NCI-H510A (cell line): ENCODE results near the gene MX2.
"Not testable (repeated sequence)": the region's sequence is repeated elsewhere in the genome, so short reads cannot be mapped to it uniquely, and the experiment has no call there.

ENCODE experiments used
- DNase-seq: peaks from one replicate; lab custom pipeline; 2025; lab: John Stamatoyannopoulos, UW

Gene MX2

GRCh38 chr21:41361786-41362604, at the start of gene MX2:
Gene MX2 (plus strand): TSS chr21:41362027. CDS start chr21:41376907, 14,880 bp downstream.
- DNase-seq: no peak

- DNase-seq: not testable (repeated sequence)
Observed at GRCh38 chr21:41313285-41314164, 48.3 kb upstream of the MX2 start.

GRCh38 chr21:41315726-41316125, 46.1 kb upstream of the MX2 start:
- no peak for DNase-seq

GRCh38 chr21:41316200-41317062, 45.4 kb upstream of the MX2 start, which contains the start of gene FAM3B:
Gene FAM3B (plus strand): TSS chr21:41316801. CDS start chr21:41316880, 79 bp downstream.
- peak; percentile 86 for DNase-seq

GRCh38 chr21:41317063-41317392, 44.8 kb upstream of the MX2 start:
- no peak for DNase-seq

GRCh38 chr21:41317458-41317857, 44.4 kb upstream of the MX2 start:
- peak; percentile 46 for DNase-seq

- DNase-seq: peak; percentile 73
Observed at GRCh38 chr21:41318218-41318617, 43.6 kb upstream of the MX2 start.

- no peak for DNase-seq
Observed at GRCh38 chr21:41319273-41319672, 42.6 kb upstream of the MX2 start.

- DNase-seq: peak; percentile 80
Observed at GRCh38 chr21:41321211-41321907, 40.5 kb upstream of the MX2 start.

GRCh38 chr21:41321908-41322495, 39.8 kb upstream of the MX2 start:
- peak; percentile 58 for DNase-seq

- DNase-seq: peak; percentile 58
Observed at GRCh38 chr21:41322496-41323382, 39.1 kb upstream of the MX2 start.

- DNase-seq: no peak
Observed at GRCh38 chr21:41325138-41325912, 36.5 kb upstream of the MX2 start.

- DNase-seq: no peak
Observed at GRCh38 chr21:41326414-41327080, 35.3 kb upstream of the MX2 start.

GRCh38 chr21:41327753-41328152, 34.1 kb upstream of the MX2 start:
- no peak for DNase-seq

GRCh38 chr21:41328660-41329607, 32.9 kb upstream of the MX2 start:
- DNase-seq: no peak

GRCh38 chr21:41333752-41334151, 28.1 kb upstream of the MX2 start:
- no peak for DNase-seq

GRCh38 chr21:41337515-41337914, 24.3 kb upstream of the MX2 start:
- no peak for DNase-seq
